Hematopoietic multipotent progenitor cell (in vitro differentiated cells): Measurements from ENCODE around the gene KRTAP19-8. TPM values are rescaled to one million over a fixed set of nuclear protein-coding genes. Genes with fewer than 3 reads are reported as not detected.
A peak's percentile ranks its signal among the peaks of the same experiment; 100 is the strongest.

Experiments
- DNase-seq, 3 donors: peaks; one replicate each; pipeline ENCODE4 v3.0.0-alpha.2; 2011 to 2015; ENCODE audit warnings: low read depth in 2 of 3, low spot score in 2 of 3
- total RNA-seq: library from RNA; depleted of rRNA; stranded (reverse); fragments of >200 nt; gene quantifications from one replicate; pipeline ENCODE4 v1.2.3, GENCODE V29; 2012

Gene KRTAP19-8, protein sequence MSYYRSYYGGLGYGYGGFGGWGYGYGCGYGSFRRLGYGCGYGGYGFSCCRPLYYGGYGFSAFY
- total RNA-seq: not detected

GRCh38 chr21:31038376-31038775 lies at the start of gene KRTAP19-8:
Gene KRTAP19-8, minus strand, starts transcription at chr21:31038476. Its CDS starts 33 bp downstream, at chr21:31038443.
- no peak for DNase-seq

- DNase-seq: peak in 1 of 3 donors; percentile 16
Measured at GRCh38 chr21:31087639-31088473, 49.6 kb upstream of the KRTAP19-8 start.

DNA sequence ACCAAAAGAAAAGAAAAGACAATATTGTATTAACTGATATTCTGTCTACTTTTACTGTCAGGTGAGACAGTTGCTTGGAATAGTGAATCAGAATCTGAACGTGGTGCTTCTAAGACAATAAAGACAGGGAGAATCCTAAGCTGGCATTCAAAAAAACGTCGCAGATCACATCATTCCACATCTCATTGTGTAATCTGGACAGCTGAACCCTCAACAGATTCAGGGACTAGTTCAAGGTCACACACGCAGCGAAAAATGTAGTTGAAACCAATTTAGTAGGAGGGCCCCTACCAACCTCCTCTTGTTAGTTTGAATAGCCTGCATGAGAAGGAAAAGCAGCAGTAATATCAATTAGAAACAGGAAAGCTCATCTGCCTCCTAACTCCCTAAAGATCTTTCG lies 46.4 kb upstream of the KRTAP19-8 start:
- no peak for DNase-seq

DNA sequence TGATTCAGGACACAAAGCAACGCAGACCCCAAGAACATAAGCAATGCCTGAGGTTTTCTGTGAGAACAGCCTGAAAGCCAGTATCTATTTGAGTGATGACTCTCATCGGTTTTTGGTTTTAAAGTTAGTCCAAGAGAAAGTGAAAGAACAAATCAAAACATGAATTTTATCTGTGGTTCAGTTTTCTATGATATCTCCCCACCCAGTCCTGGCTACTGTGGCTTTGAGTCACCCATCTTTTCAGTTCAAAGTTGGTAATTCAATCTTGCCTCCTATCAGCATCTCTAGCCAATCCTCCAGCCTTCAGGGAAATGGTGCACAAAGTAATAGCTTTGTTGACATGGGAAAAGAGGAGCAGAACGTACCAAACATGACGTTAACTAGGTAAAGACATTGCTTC lies 40.5 kb upstream of the KRTAP19-8 start:
- DNase-seq: no peak

GRCh38 chr21:31078216-31078615 lies 39.9 kb upstream of the KRTAP19-8 start:
- no peak for DNase-seq

GRCh38 chr21:31075848-31076247 lies 37.6 kb upstream of the KRTAP19-8 start:
- DNase-seq: no peak

DNA sequence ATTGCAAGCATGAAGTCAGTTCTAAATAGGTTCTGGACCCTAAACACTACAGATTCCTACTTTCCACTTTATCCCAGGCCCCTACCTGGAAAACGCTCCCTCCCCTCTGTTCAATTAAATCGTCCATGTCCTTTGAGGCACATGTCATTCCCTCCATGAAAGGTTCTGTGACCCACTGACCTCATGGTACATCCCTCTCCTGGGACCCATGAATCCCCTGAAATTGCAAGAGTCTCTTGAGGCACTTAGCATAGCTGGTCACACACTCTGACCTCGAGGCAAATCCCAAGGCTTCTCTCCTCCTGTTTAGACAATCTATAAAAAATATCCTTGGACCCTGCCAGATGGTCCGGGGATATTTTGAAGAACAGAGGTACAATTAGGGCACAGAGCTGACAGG lies 34.3 kb upstream of the KRTAP19-8 start:
- DNase-seq: no peak

GRCh38 chr21:31064803-31065202 lies 26.5 kb upstream of the KRTAP19-8 start:
- DNase-seq: no peak

- DNase-seq: no peak
Measured at GRCh38 chr21:31052489-31053142, 14.3 kb upstream of the KRTAP19-8 start.

DNA sequence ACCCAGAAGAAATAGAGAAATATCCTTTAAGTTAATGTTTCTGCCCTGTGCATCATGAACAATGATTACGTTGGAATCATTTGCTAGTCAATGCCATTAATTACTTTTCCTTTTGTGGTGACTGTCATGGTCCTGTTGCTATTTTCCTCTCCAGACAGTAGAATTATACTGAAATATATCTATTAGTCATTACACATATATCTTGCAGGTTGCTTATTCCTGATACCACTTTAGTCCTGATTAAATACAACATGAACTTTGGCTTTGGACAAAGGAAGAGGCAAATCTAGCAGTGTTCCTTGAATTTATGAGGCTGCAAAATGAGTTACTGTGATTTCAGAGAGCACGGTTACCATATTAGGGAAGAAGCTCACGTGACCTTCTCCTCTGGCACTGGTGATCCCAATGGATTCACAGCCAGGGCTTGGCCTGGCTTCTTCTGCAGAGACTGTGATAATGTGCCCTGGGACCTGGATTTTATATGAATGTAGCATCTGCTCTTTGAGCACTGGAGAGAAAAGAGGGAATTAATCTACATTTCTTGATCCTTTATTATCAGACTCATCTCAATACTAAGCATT lies 12.4 kb upstream of the KRTAP19-8 start:
- no peak for DNase-seq

- no peak for DNase-seq
Measured at GRCh38 chr21:31045841-31046240, 7.6 kb upstream of the KRTAP19-8 start.

GRCh38 chr21:31043471-31043870 lies 5.2 kb upstream of the KRTAP19-8 start:
- DNase-seq: no peak

DNA sequence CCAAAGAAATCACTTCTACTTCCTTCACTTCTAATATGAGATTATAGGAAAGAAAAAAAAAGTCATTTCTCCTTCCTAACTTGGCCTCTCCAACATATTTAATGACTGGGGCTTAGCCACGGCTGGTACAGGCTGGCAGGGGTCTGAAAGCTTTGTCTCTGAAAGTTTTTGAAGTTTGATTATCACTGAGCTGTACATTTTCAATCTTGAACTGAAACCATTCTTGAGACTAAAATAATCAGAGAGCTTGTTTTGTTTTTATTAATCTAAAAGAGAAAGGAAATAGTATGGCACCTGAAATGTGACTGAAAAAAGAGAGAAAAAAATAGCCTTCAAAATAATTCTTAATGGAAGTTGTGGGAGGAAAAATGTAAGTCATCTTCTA lies 3.8 kb upstream of the KRTAP19-8 start:
- DNase-seq: no peak

- no peak for DNase-seq
Measured at GRCh38 chr21:31041295-31042079, 3.2 kb upstream of the KRTAP19-8 start.

DNA sequence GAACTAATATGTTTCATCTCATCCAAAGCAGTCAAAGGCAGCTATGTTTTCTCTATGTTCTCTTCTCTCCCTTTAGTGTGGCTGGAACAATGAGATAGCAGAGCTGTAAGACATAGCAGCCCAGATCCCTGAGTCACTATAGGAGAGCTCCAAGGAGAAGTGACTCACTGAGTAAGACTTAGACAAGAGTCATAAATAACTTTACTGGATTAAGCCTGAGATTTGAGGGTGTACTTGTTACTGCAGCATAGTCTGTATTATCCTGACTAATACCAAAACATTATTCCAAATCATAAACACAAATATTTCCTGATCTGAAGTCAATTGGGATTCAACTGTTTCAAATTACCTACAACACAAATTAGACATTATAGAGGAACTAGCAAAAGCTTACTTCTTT lies 3.9 kb downstream of the KRTAP19-8 start:
- no peak for DNase-seq

GRCh38 chr21:31030367-31031106 lies 7.7 kb downstream of the KRTAP19-8 start:
- DNase-seq: no peak

DNA sequence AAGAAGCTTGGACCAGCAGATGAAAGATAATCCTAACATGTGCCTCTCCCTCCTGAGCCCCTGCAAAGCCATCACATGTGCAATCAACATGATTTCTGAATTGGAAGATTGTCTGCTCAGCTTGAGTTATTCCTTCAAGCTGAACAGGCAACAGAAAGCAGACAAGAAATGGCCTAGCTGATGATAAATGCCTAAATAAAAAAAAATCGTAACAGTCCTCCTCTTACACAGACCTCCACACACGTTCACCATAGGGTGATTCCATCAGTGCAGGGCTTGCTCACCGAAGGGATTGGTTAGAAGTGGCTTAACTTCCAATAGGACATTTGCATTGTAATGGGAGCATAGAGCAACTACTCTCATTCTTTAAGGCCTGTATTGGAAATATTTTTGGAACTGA lies 14.6 kb downstream of the KRTAP19-8 start:
- no peak for DNase-seq

DNA sequence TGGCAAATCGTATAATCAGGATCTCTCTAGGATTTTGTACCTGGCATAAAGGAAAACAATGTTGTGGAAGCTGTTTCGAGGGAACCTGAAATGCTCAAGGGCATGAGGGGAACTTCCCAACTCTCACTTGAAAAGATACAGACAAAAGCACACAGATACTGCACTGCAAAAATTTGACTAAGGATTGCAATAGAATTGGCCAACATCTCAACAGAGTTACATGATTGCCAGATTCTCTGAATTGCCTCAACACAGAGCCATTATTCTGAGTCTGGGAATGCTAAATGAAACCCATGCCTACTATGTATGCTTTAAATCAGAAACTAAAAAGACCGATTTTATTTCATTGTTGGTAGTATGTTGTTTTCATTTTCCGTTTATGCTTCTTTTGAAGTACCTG lies 16.0 kb downstream of the KRTAP19-8 start:
- DNase-seq: no peak

- no peak for DNase-seq
Measured at GRCh38 chr21:31018232-31018631, 20.0 kb downstream of the KRTAP19-8 start.

DNA sequence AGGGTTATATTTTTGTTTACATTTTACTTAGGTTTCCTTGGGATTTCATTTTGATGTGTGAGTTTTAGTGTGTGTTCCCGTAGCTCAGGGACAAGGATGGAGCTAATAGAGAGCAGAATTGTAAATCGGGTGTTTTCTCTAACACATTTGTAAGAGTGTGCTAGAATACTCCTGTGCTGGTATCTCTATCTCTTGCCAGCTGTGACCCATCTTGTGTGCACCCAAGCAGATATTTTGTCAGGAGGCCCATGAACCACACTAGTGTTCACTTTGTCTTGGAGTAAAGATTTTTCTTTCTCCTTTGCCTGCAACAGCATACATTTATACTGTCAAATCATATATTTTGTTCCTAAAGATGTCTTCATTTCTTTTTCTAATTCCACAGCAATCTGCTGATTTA lies 23.4 kb downstream of the KRTAP19-8 start:
- DNase-seq: no peak
